ENCODE measurements around the gene VAT1L.
"Not testable (repeated sequence)": the region's sequence is repeated elsewhere in the genome, so short reads cannot be mapped to it uniquely, and the experiment has no call there.

The VAT1L gene

DNA sequence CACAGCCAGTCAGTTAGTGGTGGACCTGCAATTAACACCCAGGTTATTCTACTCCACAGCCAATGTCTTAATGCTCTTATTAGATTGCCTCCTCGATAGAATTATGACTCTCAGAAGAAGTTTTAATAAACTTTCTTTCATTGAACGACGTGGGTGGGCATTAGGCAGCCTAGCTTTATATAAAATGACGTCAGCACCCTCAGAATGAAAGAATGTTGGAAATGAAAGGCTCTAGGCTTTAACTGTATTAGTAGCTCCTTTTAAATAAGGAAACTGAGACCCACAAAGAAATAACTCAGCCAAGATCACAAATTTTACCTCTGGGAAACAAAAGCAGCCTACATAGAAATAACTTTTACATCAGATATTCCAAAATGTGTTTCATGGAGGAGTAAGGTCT, 142.7 kb downstream of the VAT1L start:
- no peaks in the 10 kb centered on the region for H3K4me1 ChIP-seq (ENCODE audit: control insufficient read depth, insufficient read depth, low read length)

DNA sequence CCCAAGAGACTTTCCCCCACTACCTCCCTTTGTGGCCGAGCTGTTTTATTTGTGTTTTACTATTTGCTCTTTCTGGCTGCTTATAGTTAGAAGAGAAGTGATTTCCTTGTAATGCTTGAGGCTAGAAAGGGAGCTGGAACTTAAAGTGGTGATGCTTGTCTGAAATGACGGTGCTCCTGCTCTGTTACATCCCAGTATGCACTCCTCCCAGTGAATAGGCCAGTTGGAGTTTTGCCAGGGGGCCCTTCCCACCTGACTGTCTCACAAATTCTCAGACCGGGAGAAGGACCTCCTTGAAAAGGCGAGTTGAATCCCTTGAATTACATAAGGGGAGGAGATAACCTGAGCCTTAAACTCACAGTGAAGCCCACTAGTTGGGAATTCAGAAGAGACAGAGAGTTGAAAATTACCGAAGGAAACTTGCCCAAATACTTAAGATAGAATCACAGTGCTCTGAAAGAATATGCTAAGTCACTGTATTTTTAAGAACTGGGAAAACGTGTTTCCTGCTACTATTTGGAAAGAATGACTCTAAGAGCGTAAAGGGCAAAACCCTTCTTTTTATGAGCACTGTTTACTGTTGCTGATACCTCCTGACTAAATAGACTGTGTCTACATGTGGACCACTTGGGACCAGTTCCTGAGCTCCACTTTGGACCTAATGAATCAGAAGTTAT, 149.2 kb downstream of the VAT1L start:
- Histone ChIP-seq H3K27ac (ENCODE audit: low read length) (no peak overlapping the region), H3K27me3 (ENCODE audit: control insufficient read depth in 1 of 2, insufficient read depth in 2 of 2, low read length in 2 of 2) (no peaks in the 10 kb centered on the region), H3K4me1 (ENCODE audit: control insufficient read depth, insufficient read depth, low read length) (no peaks in the 10 kb centered on the region), H3K4me3 (ENCODE audit: low read length in 2 of 2) (no peak overlapping the region), H3K9me3 (ENCODE audit: control insufficient read depth in 2 of 2, low read length in 2 of 2) (no peaks in the 10 kb centered on the region), H3K36me3 (ENCODE audit: control insufficient read depth in 2 of 2, insufficient read depth in 2 of 2, low read length in 2 of 2) (no peaks in the 10 kb centered on the region), H3K9ac (ENCODE audit: low read length in 2 of 2) (no peak overlapping the region)

More for the DNA sequence above, 142.7 kb downstream of the VAT1L start:
- H3K4me3 ChIP-seq (ENCODE audit: low read length in 2 of 2), result no peak overlapping the region
- no peak overlapping the region for H3K9ac ChIP-seq (ENCODE audit: low read length in 2 of 2)
- H3K36me3 ChIP-seq (ENCODE audit: control insufficient read depth in 2 of 2, insufficient read depth in 2 of 2, low read length in 2 of 2), result no peaks in the 10 kb centered on the region
- no peaks in the 10 kb centered on the region for H3K9me3 ChIP-seq (ENCODE audit: control insufficient read depth in 2 of 2, low read length in 2 of 2)
- no peak overlapping the region for H3K27ac ChIP-seq (ENCODE audit: low read length)
- H3K27me3 ChIP-seq (ENCODE audit: control insufficient read depth in 1 of 2, insufficient read depth in 2 of 2, low read length in 2 of 2), result no peaks in the 10 kb centered on the region

DNA sequence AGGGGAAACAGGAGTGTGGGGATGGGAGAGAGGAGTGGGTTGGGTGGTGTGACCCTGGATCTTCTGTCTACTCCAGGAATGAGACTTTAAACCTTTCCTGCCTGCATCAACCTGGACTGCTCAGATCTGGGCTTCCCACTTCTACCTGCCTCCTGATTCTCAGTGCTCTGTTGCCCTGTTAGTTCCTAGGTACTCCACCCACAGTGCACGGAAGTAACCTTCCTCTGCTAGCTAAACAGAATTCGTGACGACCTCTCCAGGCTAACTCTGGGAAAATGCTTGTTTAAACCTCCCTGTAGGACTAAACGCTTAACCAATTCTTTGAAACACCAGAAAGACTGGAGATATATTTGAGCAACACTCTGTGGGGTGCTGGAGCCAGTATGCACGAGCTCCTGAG, 150.5 kb downstream of the VAT1L start:
- Histone ChIP-seq H3K4me3 (ENCODE audit: low read length in 2 of 2) (no peak overlapping the region), H3K27me3 (ENCODE audit: control insufficient read depth in 1 of 2, insufficient read depth in 2 of 2, low read length in 2 of 2) (no peaks in the 10 kb centered on the region), H3K4me1 (ENCODE audit: control insufficient read depth, insufficient read depth, low read length) (no peaks in the 10 kb centered on the region), H3K9ac (ENCODE audit: low read length in 2 of 2) (no peak overlapping the region), H3K36me3 (ENCODE audit: control insufficient read depth in 2 of 2, insufficient read depth in 2 of 2, low read length in 2 of 2) (no peaks in the 10 kb centered on the region), H3K27ac (ENCODE audit: low read length) (no peak overlapping the region), H3K9me3 (ENCODE audit: control insufficient read depth in 2 of 2, low read length in 2 of 2) (no peaks in the 10 kb centered on the region)

DNA sequence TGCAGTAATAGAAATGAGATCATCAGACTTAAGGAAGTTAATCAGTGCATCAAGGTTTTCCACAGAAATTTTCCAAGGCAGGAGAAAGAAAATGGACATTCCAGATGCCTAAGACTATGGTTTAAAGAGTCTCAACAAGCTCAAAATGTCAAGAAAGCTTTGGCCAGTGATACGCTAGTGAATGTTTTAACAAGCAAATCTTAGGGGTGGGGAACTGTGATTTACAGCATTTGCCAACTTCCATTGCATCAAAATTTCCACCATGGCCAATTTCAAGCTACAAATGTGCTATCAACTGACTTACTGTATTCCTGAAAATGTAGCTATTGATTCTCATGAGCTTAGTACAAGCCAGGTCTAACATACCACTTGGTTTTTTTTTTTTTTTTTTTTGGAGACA, 151.6 kb downstream of the VAT1L start:
- Histone ChIP-seq H3K9ac (ENCODE audit: low read length in 2 of 2) (no peak overlapping the region), H3K4me3 (ENCODE audit: low read length in 2 of 2) (no peak overlapping the region), H3K27ac (ENCODE audit: low read length) (no peak overlapping the region), H3K27me3 (ENCODE audit: control insufficient read depth in 1 of 2, insufficient read depth in 2 of 2, low read length in 2 of 2) (no peaks in the 10 kb centered on the region), H3K4me1 (ENCODE audit: control insufficient read depth, insufficient read depth, low read length) (no peaks in the 10 kb centered on the region), H3K36me3 (ENCODE audit: control insufficient read depth in 2 of 2, insufficient read depth in 2 of 2, low read length in 2 of 2) (no peaks in the 10 kb centered on the region), H3K9me3 (ENCODE audit: control insufficient read depth in 2 of 2, low read length in 2 of 2) (no peaks in the 10 kb centered on the region)

DNA sequence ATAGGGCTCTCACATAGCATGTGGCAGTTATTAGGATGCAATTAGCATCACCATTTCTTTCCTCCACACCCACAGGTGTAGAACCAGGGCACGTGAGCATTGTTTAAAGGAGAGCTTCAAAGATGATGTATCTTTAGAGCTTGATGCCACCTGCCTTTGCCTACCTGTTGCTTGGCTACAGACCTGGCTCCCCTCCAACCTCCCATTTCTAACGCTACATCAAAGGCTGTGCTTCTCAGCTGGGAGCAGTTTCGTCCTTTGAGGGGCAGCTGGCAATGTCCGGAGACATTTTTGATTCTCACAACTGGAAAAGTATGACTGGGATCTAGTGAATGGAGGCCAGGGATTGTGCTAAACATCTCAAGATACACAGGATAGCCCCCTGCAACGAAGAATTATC, 155.4 kb downstream of the VAT1L start:
- H3K36me3 ChIP-seq (ENCODE audit: control insufficient read depth in 2 of 2, insufficient read depth in 2 of 2, low read length in 2 of 2), result no peaks in the 10 kb centered on the region
- no peak overlapping the region for H3K4me3 ChIP-seq (ENCODE audit: low read length in 2 of 2)
- no peak overlapping the region for H3K9ac ChIP-seq (ENCODE audit: low read length in 2 of 2)
- H3K27me3 ChIP-seq (ENCODE audit: control insufficient read depth in 1 of 2, insufficient read depth in 2 of 2, low read length in 2 of 2), result peaks cover 2 to 3% of the 10 kb centered on the region in 2 donors
- no peaks in the 10 kb centered on the region for H3K9me3 ChIP-seq (ENCODE audit: control insufficient read depth in 2 of 2, low read length in 2 of 2)
- H3K27ac ChIP-seq (ENCODE audit: low read length), result no peak overlapping the region
- no peaks in the 10 kb centered on the region for H3K4me1 ChIP-seq (ENCODE audit: control insufficient read depth, insufficient read depth, low read length)

DNA sequence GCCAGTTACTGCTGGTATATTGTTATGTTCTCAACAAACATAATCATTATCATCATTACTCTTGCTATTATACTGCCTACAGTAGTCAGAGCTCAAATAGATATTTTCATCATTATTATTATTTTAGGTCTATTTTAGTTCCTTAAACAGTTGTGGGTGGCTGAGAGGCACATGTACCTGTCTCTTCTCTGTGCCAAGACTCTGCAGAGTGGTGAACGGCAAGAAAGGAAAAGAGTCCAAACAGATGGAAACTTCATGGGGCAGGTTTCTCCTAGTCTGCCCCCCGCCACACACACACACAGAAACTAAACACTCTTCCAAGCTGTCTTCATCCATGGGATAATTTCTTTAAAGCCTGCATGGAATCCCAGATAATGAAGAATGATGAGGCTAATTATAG, 156.3 kb downstream of the VAT1L start:
- Histone ChIP-seq H3K4me1 (ENCODE audit: control insufficient read depth, insufficient read depth, low read length) (no peaks in the 10 kb centered on the region), H3K27ac (ENCODE audit: low read length) (no peak overlapping the region), H3K4me3 (ENCODE audit: low read length in 2 of 2) (no peak overlapping the region)

DNA sequence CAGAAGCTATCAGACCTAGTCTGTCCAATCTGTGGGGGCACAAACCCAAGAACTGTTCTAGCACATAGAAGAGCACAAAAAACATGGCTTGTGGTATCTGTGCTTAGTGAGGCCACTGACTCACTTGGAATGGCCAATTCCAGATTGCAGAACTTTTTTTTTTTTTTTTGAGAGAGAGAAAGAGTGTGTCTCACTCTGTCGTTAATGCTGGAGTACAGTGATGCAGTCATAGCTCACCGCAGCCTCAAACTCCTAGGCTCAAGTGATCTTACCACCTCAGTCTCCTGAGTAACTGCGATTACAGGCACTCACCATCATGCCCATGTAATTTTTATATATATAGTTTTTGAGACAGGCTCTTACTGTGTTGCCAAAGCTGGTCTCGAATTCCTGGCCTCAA, 156.8 kb downstream of the VAT1L start:
- Histone ChIP-seq H3K27ac (ENCODE audit: low read length) (no peak overlapping the region), H3K4me3 (ENCODE audit: low read length in 2 of 2) (no peak overlapping the region)

More for the DNA sequence above, 156.3 kb downstream of the VAT1L start:
- H3K36me3 ChIP-seq (ENCODE audit: control insufficient read depth in 2 of 2, insufficient read depth in 2 of 2, low read length in 2 of 2), result no peaks in the 10 kb centered on the region
- H3K27me3 ChIP-seq (ENCODE audit: control insufficient read depth in 1 of 2, insufficient read depth in 2 of 2, low read length in 2 of 2), result peaks cover 3 to 5% of the 10 kb centered on the region in 2 donors
- no peaks in the 10 kb centered on the region for H3K9me3 ChIP-seq (ENCODE audit: control insufficient read depth in 2 of 2, low read length in 2 of 2)
- H3K9ac ChIP-seq (ENCODE audit: low read length in 2 of 2), result no peak overlapping the region

DNA sequence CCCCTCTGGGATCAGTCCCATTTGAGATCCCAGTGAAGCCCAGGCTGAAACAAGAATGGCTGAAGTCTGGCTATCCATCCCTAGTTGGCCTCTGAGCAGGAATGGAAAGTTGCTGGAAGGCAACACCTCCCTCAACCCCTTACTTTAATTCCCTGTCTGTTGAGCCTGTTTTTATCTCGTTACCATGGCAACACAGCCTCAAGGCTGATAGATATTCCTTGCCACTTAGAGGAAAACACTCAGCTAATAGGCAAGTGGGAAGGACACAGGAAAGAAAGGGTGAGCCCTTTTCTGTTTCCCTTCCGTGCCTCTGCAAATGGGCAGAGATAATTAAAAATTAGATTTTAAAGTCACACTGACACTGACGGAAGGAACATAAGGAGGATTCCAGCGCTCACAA, 158.5 kb downstream of the VAT1L start:
- H3K36me3 ChIP-seq (ENCODE audit: control insufficient read depth in 2 of 2, insufficient read depth in 2 of 2, low read length in 2 of 2), result no peaks in the 10 kb centered on the region
- no peaks in the 10 kb centered on the region for H3K4me1 ChIP-seq (ENCODE audit: control insufficient read depth, insufficient read depth, low read length)
- H3K27ac ChIP-seq (ENCODE audit: low read length), result no peak overlapping the region
- peaks cover 3 to 5% of the 10 kb centered on the region in 2 donors for H3K27me3 ChIP-seq (ENCODE audit: control insufficient read depth in 1 of 2, insufficient read depth in 2 of 2, low read length in 2 of 2)
- no peaks in the 10 kb centered on the region for H3K9me3 ChIP-seq (ENCODE audit: control insufficient read depth in 2 of 2, low read length in 2 of 2)
- no peak overlapping the region for H3K9ac ChIP-seq (ENCODE audit: low read length in 2 of 2)
- H3K4me3 ChIP-seq (ENCODE audit: low read length in 2 of 2), result no peak overlapping the region

More for the DNA sequence above, 156.8 kb downstream of the VAT1L start:
- H3K36me3 ChIP-seq (ENCODE audit: control insufficient read depth in 2 of 2, insufficient read depth in 2 of 2, low read length in 2 of 2), result no peaks in the 10 kb centered on the region
- H3K4me1 ChIP-seq (ENCODE audit: control insufficient read depth, insufficient read depth, low read length), result no peaks in the 10 kb centered on the region
- H3K9ac ChIP-seq (ENCODE audit: low read length in 2 of 2), result no peak overlapping the region
- H3K27me3 ChIP-seq (ENCODE audit: control insufficient read depth in 1 of 2, insufficient read depth in 2 of 2, low read length in 2 of 2), result peaks cover 3 to 5% of the 10 kb centered on the region in 2 donors
- no peaks in the 10 kb centered on the region for H3K9me3 ChIP-seq (ENCODE audit: control insufficient read depth in 2 of 2, low read length in 2 of 2)

DNA sequence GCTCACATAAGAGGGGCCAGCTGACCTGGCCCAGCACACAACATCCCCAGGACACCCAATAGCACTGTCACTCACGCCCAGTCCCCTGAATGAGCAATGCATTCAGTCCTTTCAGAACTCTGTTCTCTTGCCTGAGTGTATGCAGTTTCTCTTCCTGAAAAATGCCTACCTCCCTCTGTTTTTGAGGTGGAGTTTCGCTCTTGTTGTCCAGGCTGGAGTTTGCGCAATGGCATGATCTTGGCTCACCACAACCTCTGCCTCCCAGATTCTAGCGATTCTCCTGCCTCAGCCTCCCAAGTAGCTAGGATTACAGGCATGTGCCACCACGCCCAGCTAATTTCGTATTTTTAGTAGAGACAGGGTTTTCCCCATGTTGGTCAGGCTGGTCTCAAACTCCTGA, 159.2 kb downstream of the VAT1L start:
- not testable (repeated sequence) for H3K4me3 ChIP-seq (ENCODE audit: low read length in 2 of 2); H3K27me3 ChIP-seq (ENCODE audit: control insufficient read depth in 1 of 2, insufficient read depth in 2 of 2, low read length in 2 of 2); H3K4me1 ChIP-seq (ENCODE audit: control insufficient read depth, insufficient read depth, low read length); H3K27ac ChIP-seq (ENCODE audit: low read length); H3K9ac ChIP-seq (ENCODE audit: low read length in 2 of 2); H3K36me3 ChIP-seq (ENCODE audit: control insufficient read depth in 2 of 2, insufficient read depth in 2 of 2, low read length in 2 of 2); H3K9me3 ChIP-seq (ENCODE audit: control insufficient read depth in 2 of 2, low read length in 2 of 2)

DNA sequence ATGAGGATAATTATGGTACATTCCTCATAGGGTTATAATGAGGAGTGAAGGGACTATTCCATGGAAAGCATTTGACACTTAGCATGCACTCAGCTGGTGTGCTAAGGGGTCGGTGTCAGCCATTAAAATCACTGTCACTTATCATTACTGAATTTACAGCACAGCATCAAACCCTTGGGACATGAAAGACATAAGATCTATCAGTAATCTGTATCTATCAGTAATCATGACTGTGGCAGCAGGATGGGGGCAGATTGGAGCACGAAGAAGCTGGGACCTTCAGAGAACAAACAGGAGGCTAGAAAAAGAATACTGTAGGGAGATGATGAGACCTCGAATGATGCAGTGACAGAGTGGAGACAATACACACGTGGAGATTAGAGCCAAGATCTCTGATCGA, 160.5 kb downstream of the VAT1L start:
- H3K4me1 ChIP-seq (ENCODE audit: control insufficient read depth, insufficient read depth, low read length), result no peaks in the 10 kb centered on the region
- no peak overlapping the region for H3K4me3 ChIP-seq (ENCODE audit: low read length in 2 of 2)
- no peaks in the 10 kb centered on the region for H3K9me3 ChIP-seq (ENCODE audit: control insufficient read depth in 2 of 2, low read length in 2 of 2)
- no peak overlapping the region for H3K9ac ChIP-seq (ENCODE audit: low read length in 2 of 2)
- H3K27ac ChIP-seq (ENCODE audit: low read length), result no peak overlapping the region
- no peaks in the 10 kb centered on the region for H3K36me3 ChIP-seq (ENCODE audit: control insufficient read depth in 2 of 2, insufficient read depth in 2 of 2, low read length in 2 of 2)
- H3K27me3 ChIP-seq (ENCODE audit: control insufficient read depth in 1 of 2, insufficient read depth in 2 of 2, low read length in 2 of 2), result peaks cover 3 to 5% of the 10 kb centered on the region in 2 donors

DNA sequence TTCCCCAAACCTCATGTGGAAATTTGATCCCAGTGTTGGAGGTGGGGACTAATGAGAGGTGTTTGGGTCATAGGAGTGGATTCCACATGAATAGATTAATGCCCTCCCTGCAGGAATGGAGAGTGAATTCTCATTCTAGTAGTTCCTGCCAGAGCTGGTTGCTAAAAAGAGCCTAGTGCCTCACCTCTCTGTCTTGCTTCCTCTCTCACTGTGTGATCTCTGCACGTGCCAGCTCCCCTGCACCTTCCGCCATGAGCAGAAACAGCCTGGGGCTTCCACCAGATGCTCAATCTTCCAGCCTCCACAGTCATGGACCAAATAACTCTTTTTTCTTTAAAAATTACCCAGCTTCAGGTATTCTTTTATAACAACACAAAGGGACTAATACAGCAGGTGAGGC, 161.1 kb downstream of the VAT1L start:
- Histone ChIP-seq H3K9me3 (ENCODE audit: control insufficient read depth in 2 of 2, low read length in 2 of 2) (no peaks in the 10 kb centered on the region), H3K4me3 (ENCODE audit: low read length in 2 of 2) (no peak overlapping the region), H3K36me3 (ENCODE audit: control insufficient read depth in 2 of 2, insufficient read depth in 2 of 2, low read length in 2 of 2) (no peaks in the 10 kb centered on the region), H3K4me1 (ENCODE audit: control insufficient read depth, insufficient read depth, low read length) (no peaks in the 10 kb centered on the region), H3K9ac (ENCODE audit: low read length in 2 of 2) (no peak overlapping the region), H3K27ac (ENCODE audit: low read length) (no peak overlapping the region), H3K27me3 (ENCODE audit: control insufficient read depth in 1 of 2, insufficient read depth in 2 of 2, low read length in 2 of 2) (peaks cover 3 to 5% of the 10 kb centered on the region in 2 donors)

All from stomach smooth muscle (tissue), 2 donors.